Muscle layer of duodenum (tissue), 2 donors: Measurements from ENCODE around the gene LGALS12.

ENCODE experiments used
- H3K27ac ChIP-seq: one replicate; pipeline ENCODE4 v1.7.0; 2013; ENCODE audit warnings: mild to moderate bottlenecking, low read length
- H3K27me3 ChIP-seq: one replicate; pipeline ENCODE4 v1.7.0; 2013; ENCODE audit warnings: low read depth, mild to moderate bottlenecking, control low read depth, low read length
- H3K36me3 ChIP-seq, 2 donors: one replicate each; pipeline ENCODE4 v1.7.0; 2013; ENCODE audit warnings: low read length in 2 of 2, control low read depth in 1 of 2, mild to moderate bottlenecking in 1 of 2; ENCODE audit not compliant: insufficient read depth in 2 of 2, control insufficient read depth in 1 of 2
- H3K4me1 ChIP-seq, 2 donors: one replicate each; pipeline ENCODE4 v1.7.0; 2013; ENCODE audit warnings: low read length in 2 of 2, mild to moderate bottlenecking in 2 of 2, control low read depth in 1 of 2, moderate library complexity in 1 of 2; ENCODE audit not compliant: insufficient read depth in 2 of 2, control insufficient read depth in 1 of 2
- H3K4me3 ChIP-seq, 2 donors: one replicate each; pipeline ENCODE4 v1.7.0; 2013; ENCODE audit warnings: low read length in 2 of 2, low read depth in 1 of 2, mild to moderate bottlenecking in 1 of 2
- H3K9me3 ChIP-seq, 2 donors: one replicate each; pipeline ENCODE4 v1.7.0; 2013; ENCODE audit warnings: low read length in 2 of 2, control low read depth in 1 of 2, mild to moderate bottlenecking in 1 of 2; ENCODE audit not compliant: control insufficient read depth in 1 of 2
- donor health status: healthy.

Gene LGALS12

GRCh38 chr11:63564056-63564774 is 58.3 kb downstream of the LGALS12 start:
- no peaks in the 10 kb centered on the region for H3K9me3 ChIP-seq
- H3K27ac ChIP-seq, result peak overlapping the region; percentile 88
- H3K4me1 ChIP-seq, result peaks cover 2 to 4% of the 10 kb centered on the region in 2 donors
- no peaks in the 10 kb centered on the region for H3K27me3 ChIP-seq
- H3K4me3 ChIP-seq, result no peak overlapping the region
- no peaks in the 10 kb centered on the region for H3K36me3 ChIP-seq

GRCh38 chr11:63564784-63565350 is 59.0 kb downstream of the LGALS12 start:
- Histone ChIP-seq H3K36me3 (no peaks in the 10 kb centered on the region), H3K9me3 (no peaks in the 10 kb centered on the region), H3K4me3 (no peak overlapping the region), H3K27me3 (no peaks in the 10 kb centered on the region), H3K27ac (peak overlapping the region; percentile 88), H3K4me1 (peaks cover 2 to 4% of the 10 kb centered on the region in 2 donors)
